ENCODE results near the gene PER2. TPM values are rescaled to one million over a fixed set of nuclear protein-coding genes. Genes with fewer than 3 reads are reported as not detected.

Gene PER2
- total and polyA plus RNA-seq, 2 of the 13 experiments (the other 11 are each of a cell fraction or from before 2014, with no cell fraction given) = 5.1 to 9.4 TPM

DNA sequence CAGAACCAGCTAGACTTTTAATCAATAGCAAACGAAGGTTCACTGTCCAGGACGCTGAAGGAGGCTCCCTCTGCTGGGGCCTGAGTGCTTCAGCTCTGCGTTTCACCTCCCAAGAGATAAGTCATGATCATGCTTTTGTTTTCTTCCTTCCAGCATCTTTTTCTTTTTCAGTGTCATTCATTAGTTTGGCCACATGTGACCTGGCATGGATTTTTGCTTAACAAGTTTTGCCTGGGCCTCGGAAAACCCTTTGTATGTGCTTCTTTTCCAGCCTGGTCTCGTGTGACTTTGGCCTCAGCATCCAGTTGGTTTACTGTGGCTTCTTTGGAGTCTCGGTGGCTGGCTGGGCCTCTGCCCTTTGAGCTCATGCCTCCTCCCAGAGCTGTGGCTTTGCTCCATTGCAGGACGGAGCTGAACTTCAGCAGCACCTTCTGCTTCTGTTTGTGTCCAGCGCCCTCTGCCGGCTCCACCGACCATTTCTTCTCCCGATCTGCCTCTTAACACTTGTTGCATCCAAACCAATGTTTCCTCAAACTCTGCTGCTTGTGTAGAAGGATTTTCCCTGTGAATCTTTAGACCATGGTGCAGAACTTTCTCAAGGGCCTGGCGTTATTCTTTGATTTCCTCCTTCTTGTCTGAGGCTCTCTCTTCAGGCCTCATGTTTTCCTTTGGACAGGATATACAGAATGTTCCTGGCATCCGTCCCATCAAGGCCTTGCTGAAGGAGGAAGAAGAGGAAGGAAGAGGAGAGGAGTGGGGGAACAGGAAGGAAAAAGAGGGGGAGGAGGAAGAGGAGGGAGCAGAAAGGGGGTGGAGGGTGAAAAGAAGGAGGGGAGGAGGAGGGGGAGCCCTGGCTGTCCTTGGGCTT, 25.0 kb downstream of the PER2 start (continued):
- TF ChIP-seq ISL2 (CRISPR knock-in tag; IDR thresholded peaks at IDR 0.05) = peak; percentile 46; the same call in 1 of the 2 replicates
- TF ChIP-seq, protein P1, sequence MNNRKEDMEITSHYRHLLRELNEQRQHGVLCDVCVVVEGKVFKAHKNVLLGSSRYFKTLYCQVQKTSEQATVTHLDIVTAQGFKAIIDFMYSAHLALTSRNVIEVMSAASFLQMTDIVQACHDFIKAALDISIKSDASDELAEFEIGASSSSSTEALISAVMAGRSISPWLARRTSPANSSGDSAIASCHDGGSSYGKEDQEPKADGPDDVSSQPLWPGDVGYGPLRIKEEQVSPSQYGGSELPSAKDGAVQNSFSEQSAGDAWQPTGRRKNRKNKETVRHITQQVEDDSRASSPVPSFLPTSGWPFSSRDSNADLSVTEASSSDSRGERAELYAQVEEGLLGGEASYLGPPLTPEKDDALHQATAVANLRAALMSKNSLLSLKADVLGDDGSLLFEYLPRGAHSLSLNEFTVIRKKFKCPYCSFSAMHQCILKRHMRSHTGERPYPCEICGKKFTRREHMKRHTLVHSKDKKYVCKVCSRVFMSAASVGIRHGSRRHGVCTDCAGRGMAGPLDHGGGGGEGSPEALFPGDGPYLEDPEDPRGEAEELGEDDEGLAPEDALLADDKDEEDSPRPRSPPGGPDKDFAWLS (CRISPR knock-in tag; IDR thresholded peaks at IDR 0.05; ENCODE audit: borderline replicate concordance) = no peak
- TF ChIP-seq JUNB (CRISPR knock-in tag; IDR thresholded peaks at IDR 0.05; ENCODE audit: borderline replicate concordance) = no peak
- TF ChIP-seq ZNF138 (CRISPR knock-in tag; IDR thresholded peaks at IDR 0.05; ENCODE audit: low read depth) = no peak
- TF ChIP-seq BRCA1 (CRISPR knock-in tag; IDR thresholded peaks at IDR 0.05) = peak; percentile 72; the same call in 1 of the 2 replicates
- TF ChIP-seq AGO1 (IDR thresholded peaks at IDR 0.05; ENCODE audit: low read depth, low read length, poor library complexity, severe bottlenecking) = no peak
- TF ChIP-seq, protein P2, sequence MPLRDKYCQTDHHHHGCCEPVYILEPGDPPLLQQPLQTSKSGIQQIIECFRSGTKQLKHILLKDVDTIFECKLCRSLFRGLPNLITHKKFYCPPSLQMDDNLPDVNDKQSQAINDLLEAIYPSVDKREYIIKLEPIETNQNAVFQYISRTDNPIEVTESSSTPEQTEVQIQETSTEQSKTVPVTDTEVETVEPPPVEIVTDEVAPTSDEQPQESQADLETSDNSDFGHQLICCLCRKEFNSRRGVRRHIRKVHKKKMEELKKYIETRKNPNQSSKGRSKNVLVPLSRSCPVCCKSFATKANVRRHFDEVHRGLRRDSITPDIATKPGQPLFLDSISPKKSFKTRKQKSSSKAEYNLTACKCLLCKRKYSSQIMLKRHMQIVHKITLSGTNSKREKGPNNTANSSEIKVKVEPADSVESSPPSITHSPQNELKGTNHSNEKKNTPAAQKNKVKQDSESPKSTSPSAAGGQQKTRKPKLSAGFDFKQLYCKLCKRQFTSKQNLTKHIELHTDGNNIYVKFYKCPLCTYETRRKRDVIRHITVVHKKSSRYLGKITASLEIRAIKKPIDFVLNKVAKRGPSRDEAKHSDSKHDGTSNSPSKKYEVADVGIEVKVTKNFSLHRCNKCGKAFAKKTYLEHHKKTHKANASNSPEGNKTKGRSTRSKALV (CRISPR knock-in tag; IDR thresholded peaks at IDR 0.05) = peak; percentile 86
- TF ChIP-seq, protein P3, sequence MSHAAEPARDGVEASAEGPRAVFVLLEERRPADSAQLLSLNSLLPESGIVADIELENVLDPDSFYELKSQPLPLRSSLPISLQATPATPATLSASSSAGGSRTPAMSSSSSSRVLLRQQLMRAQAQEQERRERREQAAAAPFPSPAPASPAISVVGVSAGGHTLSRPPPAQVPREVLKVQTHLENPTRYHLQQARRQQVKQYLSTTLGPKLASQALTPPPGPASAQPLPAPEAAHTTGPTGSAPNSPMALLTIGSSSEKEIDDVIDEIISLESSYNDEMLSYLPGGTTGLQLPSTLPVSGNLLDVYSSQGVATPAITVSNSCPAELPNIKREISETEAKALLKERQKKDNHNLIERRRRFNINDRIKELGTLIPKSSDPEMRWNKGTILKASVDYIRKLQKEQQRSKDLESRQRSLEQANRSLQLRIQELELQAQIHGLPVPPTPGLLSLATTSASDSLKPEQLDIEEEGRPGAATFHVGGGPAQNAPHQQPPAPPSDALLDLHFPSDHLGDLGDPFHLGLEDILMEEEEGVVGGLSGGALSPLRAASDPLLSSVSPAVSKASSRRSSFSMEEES (CRISPR knock-in tag; IDR thresholded peaks at IDR 0.05) = no peak
- no peak for TF ChIP-seq KDM1A (CRISPR knock-in tag; IDR thresholded peaks at IDR 0.05)
- no peak for TF ChIP-seq ELF4 (CRISPR knock-in tag; IDR thresholded peaks at IDR 0.05; ENCODE audit: borderline replicate concordance)
- peak; percentile 78 for TF ChIP-seq GATAD2A (CRISPR knock-in tag; IDR thresholded peaks at IDR 0.05)
- TF ChIP-seq, protein P4, sequence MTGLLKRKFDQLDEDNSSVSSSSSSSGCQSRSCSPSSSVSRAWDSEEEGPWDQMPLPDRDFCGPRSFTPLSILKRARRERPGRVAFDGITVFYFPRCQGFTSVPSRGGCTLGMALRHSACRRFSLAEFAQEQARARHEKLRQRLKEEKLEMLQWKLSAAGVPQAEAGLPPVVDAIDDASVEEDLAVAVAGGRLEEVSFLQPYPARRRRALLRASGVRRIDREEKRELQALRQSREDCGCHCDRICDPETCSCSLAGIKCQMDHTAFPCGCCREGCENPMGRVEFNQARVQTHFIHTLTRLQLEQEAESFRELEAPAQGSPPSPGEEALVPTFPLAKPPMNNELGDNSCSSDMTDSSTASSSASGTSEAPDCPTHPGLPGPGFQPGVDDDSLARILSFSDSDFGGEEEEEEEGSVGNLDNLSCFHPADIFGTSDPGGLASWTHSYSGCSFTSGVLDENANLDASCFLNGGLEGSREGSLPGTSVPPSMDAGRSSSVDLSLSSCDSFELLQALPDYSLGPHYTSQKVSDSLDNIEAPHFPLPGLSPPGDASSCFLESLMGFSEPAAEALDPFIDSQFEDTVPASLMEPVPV (CRISPR knock-in tag; IDR thresholded peaks at IDR 0.05) = 0 out of 2 replicates have a peak, but pooled peaks have one; percentile 38
- no peak for TF ChIP-seq ZNF367 (CRISPR knock-in tag; IDR thresholded peaks at IDR 0.05; ENCODE audit: borderline replicate concordance)
- TF ChIP-seq ZNF317 (CRISPR knock-in tag; IDR thresholded peaks at IDR 0.05) = no peak
- TF ChIP-seq MAFK (conservative IDR thresholded peaks at IDR 0.05 in 1 of 2, IDR thresholded peaks at IDR 0.05 in 1 of 2; ENCODE audit: low read length in 2 of 2) = no peak
- TF ChIP-seq TBP (CRISPR knock-in tag; IDR thresholded peaks at IDR 0.05) = no peak
- TF ChIP-seq, protein P5, sequence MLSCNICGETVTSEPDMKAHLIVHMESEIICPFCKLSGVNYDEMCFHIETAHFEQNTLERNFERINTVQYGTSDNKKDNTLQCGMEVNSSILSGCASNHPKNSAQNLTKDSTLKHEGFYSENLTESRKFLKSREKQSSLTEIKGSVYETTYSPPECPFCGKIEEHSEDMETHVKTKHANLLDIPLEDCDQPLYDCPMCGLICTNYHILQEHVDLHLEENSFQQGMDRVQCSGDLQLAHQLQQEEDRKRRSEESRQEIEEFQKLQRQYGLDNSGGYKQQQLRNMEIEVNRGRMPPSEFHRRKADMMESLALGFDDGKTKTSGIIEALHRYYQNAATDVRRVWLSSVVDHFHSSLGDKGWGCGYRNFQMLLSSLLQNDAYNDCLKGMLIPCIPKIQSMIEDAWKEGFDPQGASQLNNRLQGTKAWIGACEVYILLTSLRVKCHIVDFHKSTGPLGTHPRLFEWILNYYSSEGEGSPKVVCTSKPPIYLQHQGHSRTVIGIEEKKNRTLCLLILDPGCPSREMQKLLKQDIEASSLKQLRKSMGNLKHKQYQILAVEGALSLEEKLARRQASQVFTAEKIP (CRISPR knock-in tag; IDR thresholded peaks at IDR 0.05; ENCODE audit: borderline replicate concordance) = no peak
- TF ChIP-seq RXRA (CRISPR knock-in tag; IDR thresholded peaks at IDR 0.05) = peak; percentile 69
- peak; percentile 46 for TF ChIP-seq YY1 (IDR thresholded peaks at IDR 0.05; ENCODE audit: insufficient read depth, insufficient replicate concordance, low read depth, low read length)
